ENCODE measurements around the gene ERC1.

Gene ERC1

GRCh38 chr12:1413930-1414329 is 422.9 kb downstream of the ERC1 start:
- Histone ChIP-seq H4K20me1 (ENCODE audit: control insufficient read depth, insufficient read depth, low read depth, low read length) (no peaks in the 10 kb centered on the region), H3K9me2 (replicated peaks; ENCODE audit: control insufficient read depth, low read length) (no peaks in the 10 kb centered on the region), H3K9me3 (ENCODE audit: control insufficient read depth, insufficient read depth, low read length) (no peaks in the 10 kb centered on the region), H3K27ac (ENCODE audit: low read depth, low read length) (no peak overlapping the region), H3K4me1 (ENCODE audit: control insufficient read depth, low read length) (no peaks in the 10 kb centered on the region), H3K36me3 (ENCODE audit: control insufficient read depth, low read length) (peaks cover 3% of the 10 kb centered on the region; the same call in 1 of the 2 replicates), H3K27me3 (ENCODE audit: control insufficient read depth, low read length) (no peaks in the 10 kb centered on the region), H3F3A (ENCODE audit: control insufficient read depth, insufficient read depth) (no peaks in the 10 kb centered on the region), H3K4me2 (ENCODE audit: low read length) (no peak overlapping the region), H3K4me3 (ENCODE audit: low read length) (no peak overlapping the region), H3K79me2 (ENCODE audit: control insufficient read depth, low read length) (no peaks in the 10 kb centered on the region)
- TF ChIP-seq EZH2phosphoT487 (IDR thresholded peaks at IDR 0.05; ENCODE audit: borderline replicate concordance, low read length) = no peak
- TF ChIP-seq CTCF (IDR thresholded peaks at IDR 0.05; ENCODE audit: low read depth, low read length, poor library complexity, severe bottlenecking) = no peak

- no peak overlapping the region for H3K4me3 ChIP-seq (ENCODE audit: low read length)
- TF ChIP-seq EZH2phosphoT487 (IDR thresholded peaks at IDR 0.05; ENCODE audit: borderline replicate concordance, low read length) (no peak), CTCF (IDR thresholded peaks at IDR 0.05; ENCODE audit: low read depth, low read length, poor library complexity, severe bottlenecking) (no peak)
- peaks cover 6% of the 10 kb centered on the region; the same call in 1 of the 2 replicates for H3K4me1 ChIP-seq (ENCODE audit: control insufficient read depth, low read length)
- H4K20me1 ChIP-seq (ENCODE audit: control insufficient read depth, insufficient read depth, low read depth, low read length) = no peaks in the 10 kb centered on the region
- H3K27me3 ChIP-seq (ENCODE audit: control insufficient read depth, low read length) = no peaks in the 10 kb centered on the region
- no peaks in the 10 kb centered on the region for H3K79me2 ChIP-seq (ENCODE audit: control insufficient read depth, low read length)
- H3K36me3 ChIP-seq (ENCODE audit: control insufficient read depth, low read length) = peaks cover 3% of the 10 kb centered on the region; the same call in 1 of the 2 replicates
- H3K9me2 ChIP-seq (replicated peaks; ENCODE audit: control insufficient read depth, low read length) = no peaks in the 10 kb centered on the region
- H3K9me3 ChIP-seq (ENCODE audit: control insufficient read depth, insufficient read depth, low read length) = peaks cover 5% of the 10 kb centered on the region; the same call in 1 of the 2 replicates
- H3F3A ChIP-seq (ENCODE audit: control insufficient read depth, insufficient read depth) = no peaks in the 10 kb centered on the region
- no peak overlapping the region for H3K27ac ChIP-seq (ENCODE audit: low read depth, low read length)
- no peak overlapping the region for H3K4me2 ChIP-seq (ENCODE audit: low read length)
Measured at GRCh38 chr12:1418144-1418543, 427.1 kb downstream of the ERC1 start.

- no peak overlapping the region for H3K4me3 ChIP-seq (ENCODE audit: low read length)
- TF ChIP-seq EZH2phosphoT487 (IDR thresholded peaks at IDR 0.05; ENCODE audit: borderline replicate concordance, low read length) (no peak), CTCF (IDR thresholded peaks at IDR 0.05; ENCODE audit: low read depth, low read length, poor library complexity, severe bottlenecking) (no peak)
- H3K27me3 ChIP-seq (ENCODE audit: control insufficient read depth, low read length) = no peaks in the 10 kb centered on the region
- H3K36me3 ChIP-seq (ENCODE audit: control insufficient read depth, low read length) = peaks cover 3% of the 10 kb centered on the region; the same call in 1 of the 2 replicates
- no peaks in the 10 kb centered on the region for H3K79me2 ChIP-seq (ENCODE audit: control insufficient read depth, low read length)
- H4K20me1 ChIP-seq (ENCODE audit: control insufficient read depth, insufficient read depth, low read depth, low read length) = no peaks in the 10 kb centered on the region
- no peak overlapping the region for H3K4me2 ChIP-seq (ENCODE audit: low read length)
- no peaks in the 10 kb centered on the region for H3F3A ChIP-seq (ENCODE audit: control insufficient read depth, insufficient read depth)
- H3K9me2 ChIP-seq (replicated peaks; ENCODE audit: control insufficient read depth, low read length) = no peaks in the 10 kb centered on the region
- H3K9me3 ChIP-seq (ENCODE audit: control insufficient read depth, insufficient read depth, low read length) = peaks cover 5% of the 10 kb centered on the region; the same call in 1 of the 2 replicates
- no peak overlapping the region for H3K27ac ChIP-seq (ENCODE audit: low read depth, low read length)
- peaks cover 12% of the 10 kb centered on the region; the same call in 1 of the 2 replicates for H3K4me1 ChIP-seq (ENCODE audit: control insufficient read depth, low read length)
Measured at GRCh38 chr12:1419849-1420371, 428.9 kb downstream of the ERC1 start.

Measured in DOHH2 (cell line).